ENCODE data around the gene ADSS1.

DNA sequence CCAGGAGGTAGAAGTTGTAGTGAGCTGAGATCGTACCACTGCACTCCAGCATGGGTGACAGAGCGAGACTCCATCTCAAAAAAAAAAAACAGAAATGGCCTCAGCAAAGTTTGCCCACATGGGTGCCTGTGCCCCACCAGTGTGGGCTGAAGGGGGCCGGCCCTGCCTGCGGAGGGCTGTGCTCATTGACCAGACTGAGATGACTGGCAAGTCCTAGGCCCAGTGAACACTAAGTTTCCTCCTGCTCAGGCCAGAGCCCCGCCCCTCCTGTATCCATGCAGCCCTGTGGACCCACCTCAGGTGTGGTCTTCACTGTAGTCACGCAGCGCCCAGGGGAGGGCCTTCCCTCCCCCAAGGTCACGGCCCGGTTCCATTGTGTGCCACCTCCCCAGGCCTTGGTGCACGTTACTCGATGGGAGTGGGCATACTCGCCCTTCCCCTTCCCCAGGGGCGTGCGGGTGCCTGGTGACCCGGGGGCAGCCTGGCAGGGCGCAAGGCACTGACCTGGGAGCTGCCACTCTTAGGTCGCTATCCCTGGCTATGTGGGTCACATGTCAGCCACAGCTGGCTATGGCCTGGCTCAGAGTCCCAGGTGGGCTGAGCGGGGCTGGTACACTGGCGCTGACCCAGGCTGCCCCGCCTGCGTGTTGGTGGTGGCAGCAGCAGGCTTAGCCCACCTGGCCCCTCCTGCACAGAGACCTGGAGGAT, 18.5 kb upstream of the ADSS1 start:
- no peak for TF ChIP-seq CTCF (IDR thresholded peaks at IDR 0.05 in 2 of 3, conservative IDR thresholded peaks at IDR 0.05 in 1 of 3; ENCODE audit: borderline replicate concordance in 1 of 3, insufficient read depth in 1 of 3, low read depth in 2 of 3, low read length in 2 of 3)
- TF ChIP-seq POLR2A (IDR thresholded peaks at IDR 0.05; ENCODE audit: borderline replicate concordance, extremely low read depth, insufficient read depth, insufficient read length): no peak
- TF ChIP-seq EZH2 (IDR thresholded peaks at IDR 0.05): no peak
- TF ChIP-seq YY1 (IDR thresholded peaks at IDR 0.05; ENCODE audit: extremely low read depth, insufficient replicate concordance, low read depth, low read length): no peak
- no peak for TF ChIP-seq CEBPB (IDR thresholded peaks at IDR 0.05; ENCODE audit: low read depth)
- no peak for TF ChIP-seq ZNF274 (IDR thresholded peaks at IDR 0.05; ENCODE audit: low read depth, low read length)
- no peak for TF ChIP-seq REST (IDR thresholded peaks at IDR 0.05; ENCODE audit: low read depth)
- TF ChIP-seq POLR2AphosphoS5 (IDR thresholded peaks at IDR 0.05; ENCODE audit: low read depth, low read length): no peak
- no peak for TF ChIP-seq EZH2phosphoT487 (IDR thresholded peaks at IDR 0.05; ENCODE audit: borderline replicate concordance)
- TF ChIP-seq RAD21 (IDR thresholded peaks at IDR 0.05; ENCODE audit: low read depth): no peak
- TF ChIP-seq, protein P1, sequence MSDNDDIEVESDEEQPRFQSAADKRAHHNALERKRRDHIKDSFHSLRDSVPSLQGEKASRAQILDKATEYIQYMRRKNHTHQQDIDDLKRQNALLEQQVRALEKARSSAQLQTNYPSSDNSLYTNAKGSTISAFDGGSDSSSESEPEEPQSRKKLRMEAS (IDR thresholded peaks at IDR 0.05): no peak
- no peak for TF ChIP-seq FOSL1 (IDR thresholded peaks at IDR 0.05; ENCODE audit: low read depth)
